Transverse colon (tissue), 4 donors: ENCODE results near the gene TMEM245. TPM values are rescaled to one million over a fixed set of nuclear protein-coding genes. Genes with fewer than 3 reads are reported as not detected.
A peak's percentile ranks its signal among the peaks of the same experiment; 100 is the strongest.

ENCODE experiments used
- DNase-seq: peaks from one replicate; pipeline ENCODE4 v3.0.0-alpha.2; 2019
- H3K27ac ChIP-seq, 4 donors: fragments of 200-600 bp; sonication (generic); 2 replicates each; pipeline ENCODE4 v1.5.1; 2016 to 2018; ENCODE audit warnings: inconsistent platforms in 4 of 4
- H3K27me3 ChIP-seq: fragments of 200-600 bp; sonication (generic); 2 replicates; pipeline ENCODE4 v1.5.1; 2017; ENCODE audit warnings: inconsistent platforms
- H3K36me3 ChIP-seq, 4 donors: fragments of 200-600 bp; sonication (generic); 2 replicates each; pipeline ENCODE4 v1.5.1; 2017 to 2019; ENCODE audit warnings: inconsistent platforms in 4 of 4
- H3K4me1 ChIP-seq, 4 donors: fragments of 200-600 bp; sonication (generic); 2 replicates each; pipeline ENCODE4 v1.5.1; 2017 to 2020; ENCODE audit warnings: inconsistent platforms in 4 of 4
- H3K4me3 ChIP-seq, 4 donors: fragments of 200-600 bp; sonication (generic); 1 replicate in 1 of 4; 2 replicates in 3 of 4; pipeline versions ENCODE4 v1.5.1 to v1.6.1; 2017 to 2019; ENCODE audit warnings: inconsistent platforms in 4 of 4
- H3K9me3 ChIP-seq, 2 donors: fragments of 200-600 bp; sonication (generic); 2 replicates each; pipeline ENCODE4 v1.5.1; 2017 to 2019; ENCODE audit warnings: inconsistent platforms in 2 of 2
- CTCF ChIP-seq, 5 experiments: fragments of 200-600 bp in 3 of 5; fragments of 450-650 bp in 2 of 5; sonication (generic) in 3 of 5; IDR thresholded peaks; 1 replicate in 2 of 5; 2 replicates in 3 of 5; pipeline ENCODE4 v1.5.1; 2016 to 2017; ENCODE audit warnings: antibody characterized with exemption in 5 of 5, inconsistent platforms in 3 of 5, mild to moderate bottlenecking in 2 of 5, moderate library complexity in 1 of 5
- EP300 ChIP-seq: sonication (generic); formaldehyde crosslinking; IDR thresholded peaks from one replicate; pipeline ENCODE4 v1.6.1; 2017; ENCODE audit warnings: antibody characterized with exemption, low read depth
- POLR2A ChIP-seq: fragments of 450-650 bp; IDR thresholded peaks from one replicate; pipeline ENCODE4 v1.6.1; 2016; ENCODE audit warnings: antibody characterized with exemption, mild to moderate bottlenecking, moderate library complexity
- POLR2AphosphoS5 ChIP-seq, 3 donors: sonication (generic); formaldehyde crosslinking; IDR thresholded peaks; one replicate each; pipeline ENCODE4 v1.6.1; 2016; ENCODE audit warnings: antibody characterized with exemption in 3 of 3
- WGBS, 2 donors: methylation state at CpG; one replicate each; pipeline ENCODE4 v1.1.5; 2018; ENCODE audit warnings: low coverage in 1 of 2; 5-methylcytosine and 5-hydroxymethylcytosine counted together
- in situ Hi-C, 4 donors: fragments of 200-750 bp; cut with MboI; loops; one replicate each; pipeline versions ENCODE4 v1.15.0 to v1.15.1; 2017; ENCODE audit warnings: low sequenced_read_pairs in 3 of 4, low pct_ligation_motif_present in 1 of 4, low pct_unique_long_range_greater_than_20kb in 1 of 4
- intact Hi-C: fragments of 100-400 bp; cut with DNase I; formaldehyde crosslinking; loops from one replicate; pipeline ENCODE4 v1.15.1; 2023; ENCODE audit warnings: low total_unique reads
- total RNA-seq, 4 donors: library from RNA; depleted of rRNA; stranded (reverse); fragments of >200 nt; gene quantifications; one replicate each; pipeline ENCODE4 v1.1.0, GENCODE V29; 2016

The TMEM245 gene
- total RNA-seq, 4 donors from 2014 or later: 28.5 to 63.6 (median 58.7) TPM

GRCh38 chr9:109028457-109028856, 91.3 kb downstream of the TMEM245 start:
- in situ Hi-C loops (no loop called here), intact Hi-C loops (no loop called here)
- H3K9me3 ChIP-seq: no peaks in the 10 kb centered on the region
- WGBS, 2 donors: 99 to 100% methylated on average over 1 to 4 of the region's 4 CpGs
- peaks cover 0 to 13% (median 5%) of the 10 kb centered on the region in 4 donors for H3K36me3 ChIP-seq
- DNase-seq: no peak
- H3K4me1 ChIP-seq: peaks cover 0 to 15% (median under 1%) of the 10 kb centered on the region in 4 donors
- TF ChIP-seq POLR2AphosphoS5 (IDR thresholded peaks at IDR 0.05): no peak
- TF ChIP-seq CTCF (IDR thresholded peaks at IDR 0.05): no peak
- no peak for TF ChIP-seq EP300
- TF ChIP-seq POLR2A: no peak
- H3K27ac ChIP-seq: no peak overlapping the region
- no peak overlapping the region for H3K4me3 ChIP-seq
- H3K27me3 ChIP-seq: no peaks in the 10 kb centered on the region

GRCh38 chr9:109027176-109027575, 92.6 kb downstream of the TMEM245 start:
- H3K36me3 ChIP-seq: peaks cover 0 to 4% (median 0%) of the 10 kb centered on the region in 4 donors
- in situ Hi-C loops (no loop called here), intact Hi-C loops (no loop called here)
- H3K4me3 ChIP-seq: no peak overlapping the region
- no peak for DNase-seq
- no peaks in the 10 kb centered on the region for H3K9me3 ChIP-seq
- TF ChIP-seq CTCF (IDR thresholded peaks at IDR 0.05) (no peak), POLR2A (no peak), POLR2AphosphoS5 (IDR thresholded peaks at IDR 0.05) (no peak), EP300 (no peak)
- peak overlapping the region in 3 of 4 donors; percentile 25 to 51 (median 27) for H3K27ac ChIP-seq
- 48% methylated on average over 2 of the region's 2 CpGs; no CpG with 5 or more reads in 1 of the 2 donors for WGBS, 2 donors
- H3K27me3 ChIP-seq: no peaks in the 10 kb centered on the region
- H3K4me1 ChIP-seq: peaks cover 0 to 15% (median under 1%) of the 10 kb centered on the region in 4 donors

GRCh38 chr9:109026306-109026705, 93.4 kb downstream of the TMEM245 start:
- no peaks in the 10 kb centered on the region for H3K9me3 ChIP-seq
- 87 to 89% methylated on average over 7 of the region's 7 CpGs for WGBS, 2 donors
- in situ Hi-C loops (no loop called here), intact Hi-C loops (no loop called here)
- peaks cover 0 to 4% (median 0%) of the 10 kb centered on the region in 4 donors for H3K36me3 ChIP-seq
- H3K4me3 ChIP-seq: no peak overlapping the region
- no peaks in the 10 kb centered on the region for H3K27me3 ChIP-seq
- DNase-seq: no peak
- peak overlapping the region in 1 of 4 donors; percentile 51 for H3K27ac ChIP-seq
- peaks cover 0 to 15% (median under 1%) of the 10 kb centered on the region in 4 donors for H3K4me1 ChIP-seq
- TF ChIP-seq POLR2AphosphoS5 (IDR thresholded peaks at IDR 0.05): no peak
- TF ChIP-seq POLR2A: no peak
- TF ChIP-seq CTCF (IDR thresholded peaks at IDR 0.05): no peak
- TF ChIP-seq EP300: no peak

- H3K9me3 ChIP-seq: no peaks in the 10 kb centered on the region
- DNase-seq: no peak
- intact Hi-C loops (no loop called here), in situ Hi-C loops (no loop called here)
- no peak overlapping the region for H3K4me3 ChIP-seq
- H3K36me3 ChIP-seq: peaks cover 0 to 15% (median 5%) of the 10 kb centered on the region in 4 donors
- H3K27ac ChIP-seq: no peak overlapping the region
- TF ChIP-seq POLR2A: no peak
- no peak for TF ChIP-seq CTCF (IDR thresholded peaks at IDR 0.05)
- TF ChIP-seq POLR2AphosphoS5 (IDR thresholded peaks at IDR 0.05): no peak
- no peak for TF ChIP-seq EP300
- peaks cover 0 to 15% (median under 1%) of the 10 kb centered on the region in 4 donors for H3K4me1 ChIP-seq
- no peaks in the 10 kb centered on the region for H3K27me3 ChIP-seq
Measured at GRCh38 chr9:109022873-109023272, 96.9 kb downstream of the TMEM245 start.
